Ishikawa (cell line): ENCODE results near the gene SIDT2.

ENCODE experiments used
- CEBPB ChIP-seq: IDR thresholded peaks from 2 replicates; pipeline ENCODE4 v1.6.1; 2012
- RAD21 ChIP-seq: IDR thresholded peaks from 2 replicates; pipeline ENCODE4 v1.6.1; 2012; ENCODE audit warnings: low read depth
- TAF1 ChIP-seq: IDR thresholded peaks from 2 replicates; pipeline ENCODE4 v1.6.1; 2012; ENCODE audit warnings: low read depth, mild to moderate bottlenecking
- TCF12 ChIP-seq: IDR thresholded peaks from 2 replicates; pipeline ENCODE4 v1.6.1; 2012; ENCODE audit warnings: low read depth
- TEAD4 ChIP-seq: IDR thresholded peaks from 2 replicates; pipeline ENCODE4 v1.6.1; 2012
- TF ChIP-seq, protein P1 (sequence below): IDR thresholded peaks from 2 replicates; pipeline ENCODE4 v1.6.1; 2012; ENCODE audit warnings: low read depth, mild to moderate bottlenecking

DNA sequence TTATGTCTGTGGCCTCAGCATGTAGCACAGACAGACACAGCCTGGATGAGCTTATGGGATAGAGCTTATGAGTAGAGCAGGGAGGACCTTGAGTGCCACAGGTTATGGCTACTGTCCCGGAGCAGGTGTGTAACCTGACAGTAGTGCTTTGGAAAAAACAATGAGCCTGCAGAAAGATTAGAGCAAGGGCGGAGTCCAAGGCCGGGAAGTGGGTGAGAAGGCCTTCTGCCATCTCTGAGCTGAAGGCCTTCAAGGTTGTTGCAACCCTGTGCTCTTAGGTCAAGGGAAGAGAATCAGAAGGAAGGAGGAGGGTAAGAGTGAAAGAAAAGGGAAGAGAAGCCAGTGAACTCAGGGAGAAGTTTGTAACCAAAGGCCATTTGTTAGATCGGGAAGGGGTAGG, 16.7 kb downstream of the SIDT2 start:
- TF ChIP-seq, protein P1, sequence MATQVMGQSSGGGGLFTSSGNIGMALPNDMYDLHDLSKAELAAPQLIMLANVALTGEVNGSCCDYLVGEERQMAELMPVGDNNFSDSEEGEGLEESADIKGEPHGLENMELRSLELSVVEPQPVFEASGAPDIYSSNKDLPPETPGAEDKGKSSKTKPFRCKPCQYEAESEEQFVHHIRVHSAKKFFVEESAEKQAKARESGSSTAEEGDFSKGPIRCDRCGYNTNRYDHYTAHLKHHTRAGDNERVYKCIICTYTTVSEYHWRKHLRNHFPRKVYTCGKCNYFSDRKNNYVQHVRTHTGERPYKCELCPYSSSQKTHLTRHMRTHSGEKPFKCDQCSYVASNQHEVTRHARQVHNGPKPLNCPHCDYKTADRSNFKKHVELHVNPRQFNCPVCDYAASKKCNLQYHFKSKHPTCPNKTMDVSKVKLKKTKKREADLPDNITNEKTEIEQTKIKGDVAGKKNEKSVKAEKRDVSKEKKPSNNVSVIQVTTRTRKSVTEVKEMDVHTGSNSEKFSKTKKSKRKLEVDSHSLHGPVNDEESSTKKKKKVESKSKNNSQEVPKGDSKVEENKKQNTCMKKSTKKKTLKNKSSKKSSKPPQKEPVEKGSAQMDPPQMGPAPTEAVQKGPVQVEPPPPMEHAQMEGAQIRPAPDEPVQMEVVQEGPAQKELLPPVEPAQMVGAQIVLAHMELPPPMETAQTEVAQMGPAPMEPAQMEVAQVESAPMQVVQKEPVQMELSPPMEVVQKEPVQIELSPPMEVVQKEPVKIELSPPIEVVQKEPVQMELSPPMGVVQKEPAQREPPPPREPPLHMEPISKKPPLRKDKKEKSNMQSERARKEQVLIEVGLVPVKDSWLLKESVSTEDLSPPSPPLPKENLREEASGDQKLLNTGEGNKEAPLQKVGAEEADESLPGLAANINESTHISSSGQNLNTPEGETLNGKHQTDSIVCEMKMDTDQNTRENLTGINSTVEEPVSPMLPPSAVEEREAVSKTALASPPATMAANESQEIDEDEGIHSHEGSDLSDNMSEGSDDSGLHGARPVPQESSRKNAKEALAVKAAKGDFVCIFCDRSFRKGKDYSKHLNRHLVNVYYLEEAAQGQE, result no peak
- TF ChIP-seq TEAD4, result no peak
- TF ChIP-seq TCF12, result no peak
- no peak for TF ChIP-seq CEBPB
- no peak for TF ChIP-seq TAF1
- no peak for TF ChIP-seq RAD21
